ENCODE measurements around the gene ALKBH7. TPM values are rescaled to one million over a fixed set of nuclear protein-coding genes. Genes with fewer than 3 reads are reported as not detected.

Gene ALKBH7
- 35.8 and 61.0 TPM in 2 replicates for total RNA-seq (2014; rRNA removed; shearing (Covaris generic))
- total RNA-seq (2022): 74.2 and 75.9 TPM in 2 replicates
- percentile 52 among the genes with signal in this experiment for Bru-seq, nascent RNA
- BruChase-seq, experiment 1, labeled RNA remaining after a 6-hour chase: percentile 67 among the genes with signal in this experiment
- percentile 51 among the genes with signal in this experiment for BruChase-seq, experiment 2, labeled RNA remaining after a 2-hour chase
- long read RNA-seq, transcript ALKBH7-201 (4 exons, 1,332 nt): major isoform, 32 of 41 reads
- long read RNA-seq, partial matches to known transcripts: 4 of 41 reads
- long read RNA-seq, other reads (novel, unspliced or antisense): 3 of 41 reads

- TF ChIP-seq, protein P1, sequence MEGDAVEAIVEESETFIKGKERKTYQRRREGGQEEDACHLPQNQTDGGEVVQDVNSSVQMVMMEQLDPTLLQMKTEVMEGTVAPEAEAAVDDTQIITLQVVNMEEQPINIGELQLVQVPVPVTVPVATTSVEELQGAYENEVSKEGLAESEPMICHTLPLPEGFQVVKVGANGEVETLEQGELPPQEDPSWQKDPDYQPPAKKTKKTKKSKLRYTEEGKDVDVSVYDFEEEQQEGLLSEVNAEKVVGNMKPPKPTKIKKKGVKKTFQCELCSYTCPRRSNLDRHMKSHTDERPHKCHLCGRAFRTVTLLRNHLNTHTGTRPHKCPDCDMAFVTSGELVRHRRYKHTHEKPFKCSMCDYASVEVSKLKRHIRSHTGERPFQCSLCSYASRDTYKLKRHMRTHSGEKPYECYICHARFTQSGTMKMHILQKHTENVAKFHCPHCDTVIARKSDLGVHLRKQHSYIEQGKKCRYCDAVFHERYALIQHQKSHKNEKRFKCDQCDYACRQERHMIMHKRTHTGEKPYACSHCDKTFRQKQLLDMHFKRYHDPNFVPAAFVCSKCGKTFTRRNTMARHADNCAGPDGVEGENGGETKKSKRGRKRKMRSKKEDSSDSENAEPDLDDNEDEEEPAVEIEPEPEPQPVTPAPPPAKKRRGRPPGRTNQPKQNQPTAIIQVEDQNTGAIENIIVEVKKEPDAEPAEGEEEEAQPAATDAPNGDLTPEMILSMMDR (conservative IDR thresholded peaks at IDR 0.05; ENCODE audit: low read length): no peak
- no peak for TF ChIP-seq EZH2phosphoT487 (IDR thresholded peaks at IDR 0.05; ENCODE audit: borderline replicate concordance, low read depth, low read length)
- H2AFZ ChIP-seq (ENCODE audit: low read length): peak within 1 kb of the TSS; percentile 78
These were observed at the start of gene ALKBH7 for GRCh38 chr19:6372594-6373095. Gene ALKBH7 (plus strand): TSS chr19:6372794. CDS start chr19:6372821, 27 bp downstream.

DNA sequence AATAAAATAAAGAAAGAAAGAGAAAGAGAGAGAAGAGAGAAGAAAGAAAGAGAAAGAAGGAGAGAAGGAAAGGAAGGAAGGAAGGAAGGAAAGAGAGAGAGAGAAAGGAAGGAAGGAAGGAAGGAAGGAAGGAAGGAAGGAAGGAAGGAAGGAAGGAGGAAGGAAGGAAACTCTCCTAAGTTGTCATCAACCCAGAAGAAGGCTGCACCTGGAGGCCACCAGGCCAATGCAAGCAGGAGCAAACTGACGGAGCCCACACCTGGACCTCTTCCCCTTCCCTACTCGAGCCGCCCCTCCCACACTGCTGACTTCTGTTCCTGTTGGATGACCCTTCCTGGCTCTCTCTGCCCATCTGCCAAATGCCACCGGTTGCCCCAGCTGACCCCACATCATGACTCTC, 47.8 kb upstream of the ALKBH7 start:
- Histone ChIP-seq H3K4me1 (ENCODE audit: insufficient read depth, low read length, poor library complexity, severe bottlenecking) (no peaks in the 10 kb centered on the region), H3K79me2 (ENCODE audit: insufficient read depth, low read depth, low read length) (no peaks in the 10 kb centered on the region), H3K9me2 (ENCODE audit: insufficient read depth, low read length) (no peaks in the 10 kb centered on the region), H3K4me2 (ENCODE audit: low read length) (no peak overlapping the region), H2AFZ (ENCODE audit: low read length) (no peak overlapping the region), H3K27ac (ENCODE audit: low read depth, low read length, poor library complexity, severe bottlenecking) (no peak overlapping the region), H3K9me3 (ENCODE audit: low read length) (no peaks in the 10 kb centered on the region), H3K4me3 (ENCODE audit: low read depth, low read length, poor library complexity, severe bottlenecking) (no peak overlapping the region), H3K36me3 (ENCODE audit: insufficient read depth, low read length) (no peaks in the 10 kb centered on the region), H4K20me1 (ENCODE audit: insufficient read depth, low read length) (no peaks in the 10 kb centered on the region)
- BruUV-seq (replicated peaks): no TSS peak
- intact Hi-C loops (cut with micrococcal nuclease; ENCODE audit: unreplicated experiment): no loop called here
- no peak for DNase-seq (ENCODE audit: low spot score)
- ChIA-PET POLR2A (no interaction called here), CTCF (ENCODE audit: unreplicated experiment) (no interaction called here)
- no peak for TF ChIP-seq EZH2phosphoT487 (IDR thresholded peaks at IDR 0.05; ENCODE audit: borderline replicate concordance, low read depth, low read length)
- TF ChIP-seq, protein P1 (conservative IDR thresholded peaks at IDR 0.05; ENCODE audit: low read length): no peak

More at GRCh38 chr19:6372594-6373095, at the start of gene ALKBH7:
- H3K79me2 ChIP-seq (ENCODE audit: insufficient read depth, low read depth, low read length): no peaks in the 10 kb centered on the region
- H4K20me1 ChIP-seq (ENCODE audit: insufficient read depth, low read length): no peaks in the 10 kb centered on the region
- H3K27ac ChIP-seq (ENCODE audit: low read depth, low read length, poor library complexity, severe bottlenecking): peak within 1 kb of the TSS; percentile 85
- peaks cover 19% of the 10 kb centered on the region for H3K36me3 ChIP-seq (ENCODE audit: insufficient read depth, low read length)
- peaks cover 13% of the 10 kb centered on the region for H3K4me1 ChIP-seq (ENCODE audit: insufficient read depth, low read length, poor library complexity, severe bottlenecking)
- no peaks in the 10 kb centered on the region for H3K9me3 ChIP-seq (ENCODE audit: low read length)
- DNase-seq (ENCODE audit: low spot score): peak; percentile 100
- H3K9me2 ChIP-seq (ENCODE audit: insufficient read depth, low read length): no peaks in the 10 kb centered on the region
- intact Hi-C loops (cut with micrococcal nuclease; ENCODE audit: unreplicated experiment): loop anchor here (2.0 kb wide), 2 partner anchors 52 to 364 kb away; partner anchors contain the start of genes GPR108 and KHSRP
- ChIA-PET CTCF (ENCODE audit: unreplicated experiment) (interaction anchor here (0.6 to 0.9 kb wide), 2 partner anchors 11 to 162 kb away, joined by 3 to 6 read pairs; partner anchors contain the start of gene CLPP), POLR2A (interaction anchor here (0.6 to 1.1 kb wide), 7 partner anchors 10 to 233 kb away, joined by 3 to 5 read pairs (median 3); partner anchors contain the start of gene KHSRP)
- no TSS peak for BruUV-seq (replicated peaks)
- peak within 1 kb of the TSS; percentile 84 for H3K4me2 ChIP-seq (ENCODE audit: low read length)
- H3K4me3 ChIP-seq (ENCODE audit: low read depth, low read length, poor library complexity, severe bottlenecking): peak within 1 kb of the TSS; percentile 84

DNA sequence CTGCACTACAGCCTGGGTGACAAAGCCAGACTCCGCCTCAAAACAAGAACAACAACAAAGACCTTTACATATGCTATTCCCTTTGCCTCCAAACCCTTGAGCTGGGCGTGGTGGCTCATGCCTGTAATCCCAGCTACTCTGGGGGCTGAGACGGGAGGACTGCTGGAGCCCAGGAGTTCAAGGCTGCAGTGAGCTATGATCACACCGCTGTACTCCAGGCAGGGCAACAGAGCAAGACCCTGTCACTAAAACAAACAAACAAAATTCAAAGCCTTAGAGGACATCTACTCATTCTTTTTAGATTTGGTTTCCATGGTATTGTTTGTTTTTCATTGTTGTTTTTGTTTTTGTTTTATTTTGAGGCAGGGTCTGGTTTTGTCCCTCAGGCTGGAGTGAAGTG, 47.0 kb upstream of the ALKBH7 start:
- Histone ChIP-seq H3K79me2 (ENCODE audit: insufficient read depth, low read depth, low read length) (no peaks in the 10 kb centered on the region), H3K4me1 (ENCODE audit: insufficient read depth, low read length, poor library complexity, severe bottlenecking) (no peaks in the 10 kb centered on the region), H3K36me3 (ENCODE audit: insufficient read depth, low read length) (no peaks in the 10 kb centered on the region), H3K9me2 (ENCODE audit: insufficient read depth, low read length) (no peaks in the 10 kb centered on the region), H3K27ac (ENCODE audit: low read depth, low read length, poor library complexity, severe bottlenecking) (no peak overlapping the region), H2AFZ (ENCODE audit: low read length) (no peak overlapping the region), H3K4me3 (ENCODE audit: low read depth, low read length, poor library complexity, severe bottlenecking) (no peak overlapping the region), H4K20me1 (ENCODE audit: insufficient read depth, low read length) (no peaks in the 10 kb centered on the region), H3K9me3 (ENCODE audit: low read length) (no peaks in the 10 kb centered on the region), H3K4me2 (ENCODE audit: low read length) (no peak overlapping the region)
- BruUV-seq (replicated peaks): no TSS peak
- intact Hi-C loops (cut with micrococcal nuclease; ENCODE audit: unreplicated experiment): no loop called here
- DNase-seq (ENCODE audit: low spot score): no peak
- POLR2A ChIA-PET: interaction anchor here (0.6 to 0.7 kb wide), 2 partner anchors 332 to 543 kb away, joined by 3 to 4 read pairs; no protein-coding TSS in a partner anchor
- TF ChIP-seq EZH2phosphoT487 (IDR thresholded peaks at IDR 0.05; ENCODE audit: borderline replicate concordance, low read depth, low read length): no peak
- TF ChIP-seq, protein P1 (conservative IDR thresholded peaks at IDR 0.05; ENCODE audit: low read length): no peak
- CTCF ChIA-PET (ENCODE audit: unreplicated experiment): no interaction called here
